NB4 (cell line): ENCODE data around the gene TYW1B.
"Not testable (repeated sequence)": the region's sequence is repeated elsewhere in the genome, so short reads cannot be mapped to it uniquely, and the experiment has no call there.

Experiments used
- DNase-seq: peaks from one replicate; pipeline ENCODE4 v3.0.0; 2010; ENCODE audit warnings: low read depth
- H3K4me3 ChIP-seq: one replicate; pipeline ENCODE4 v1.5.1; 2011; ENCODE audit warnings: mild to moderate bottlenecking, low read depth, low read length, moderate library complexity
- CTCF ChIP-seq: IDR thresholded peaks from one replicate; pipeline ENCODE4 v1.5.1; 2012; ENCODE audit warnings: low read depth, low read length
- MAX ChIP-seq: IDR thresholded peaks from 2 replicates; pipeline ENCODE4 v1.6.1; 2011; ENCODE audit warnings: low read depth, low read length
- MYC ChIP-seq: IDR thresholded peaks from 2 replicates; pipeline ENCODE4 v1.6.1; 2011; ENCODE audit warnings: low read depth, low read length
- POLR2A ChIP-seq: IDR thresholded peaks from 2 replicates; pipeline ENCODE4 v1.6.1; 2011; ENCODE audit warnings: mild to moderate bottlenecking; ENCODE audit not compliant: insufficient read length; ENCODE audit errors: extremely low read depth

The TYW1B gene

GRCh38 chr7:72641485-72642248, 186.3 kb downstream of the TYW1B start:
- H3K4me3 ChIP-seq, DNase-seq: not testable (repeated sequence)

GRCh38 chr7:72640740-72641139, 187.3 kb downstream of the TYW1B start:
- not testable (repeated sequence) for H3K4me3 ChIP-seq

GRCh38 chr7:72635273-72635908, 192.6 kb downstream of the TYW1B start:
- TF ChIP-seq CTCF = peak; percentile 18
- not testable (repeated sequence) for H3K4me3 ChIP-seq, DNase-seq

More at GRCh38 chr7:72640740-72641139, 187.3 kb downstream of the TYW1B start:
- not testable (repeated sequence) for DNase-seq

GRCh38 chr7:72632765-72633292, 195.2 kb downstream of the TYW1B start:
- peak; percentile 8 for DNase-seq
- not testable (repeated sequence) for H3K4me3 ChIP-seq

GRCh38 chr7:72628375-72628774, 199.6 kb downstream of the TYW1B start:
- H3K4me3 ChIP-seq, DNase-seq: not testable (repeated sequence)

GRCh38 chr7:72626428-72627011, 201.5 kb downstream of the TYW1B start:
- DNase-seq, H3K4me3 ChIP-seq: not testable (repeated sequence)

- not testable (repeated sequence) for H3K4me3 ChIP-seq, DNase-seq
These were observed 202.1 kb downstream of the TYW1B start for GRCh38 chr7:72625721-72626423.

- TF ChIP-seq POLR2A (no peak), MAX (no peak), CTCF (no peak), MYC (no peak)
- H3K4me3 ChIP-seq = no peak overlapping the region
- DNase-seq = no peak
These were observed 205.5 kb downstream of the TYW1B start for GRCh38 chr7:72622532-72622931.

- H3K4me3 ChIP-seq, DNase-seq: not testable (repeated sequence)
These were observed 206.2 kb downstream of the TYW1B start for GRCh38 chr7:72621761-72622187.

GRCh38 chr7:72620923-72621322, 207.1 kb downstream of the TYW1B start:
- not testable (repeated sequence) for H3K4me3 ChIP-seq, DNase-seq

GRCh38 chr7:72618435-72619180, 209.4 kb downstream of the TYW1B start:
- not testable (repeated sequence) for DNase-seq, H3K4me3 ChIP-seq

GRCh38 chr7:72609761-72610160, 218.2 kb downstream of the TYW1B start:
- not testable (repeated sequence) for DNase-seq, H3K4me3 ChIP-seq

- H3K4me3 ChIP-seq, DNase-seq: not testable (repeated sequence)
These were observed 220.0 kb downstream of the TYW1B start for GRCh38 chr7:72607988-72608387.

- DNase-seq, H3K4me3 ChIP-seq: not testable (repeated sequence)
These were observed 222.1 kb downstream of the TYW1B start for GRCh38 chr7:72605863-72606431.
